ENCODE results near the gene LFNG.

The LFNG gene

GRCh38 chr7:2576742-2577491, 57.3 kb downstream of the LFNG start:
- no peak for DNase-seq
